Muscle of leg (tissue), 11 donors: ENCODE results near the gene CNMD. TPM values are rescaled to one million over a fixed set of nuclear protein-coding genes. Genes with fewer than 3 reads are reported as not detected.

Experiments used
- DNase-seq: peaks from one replicate; pipeline ENCODE4 v3.0.0; 2013
- H3K27ac ChIP-seq: one replicate; pipeline ENCODE4 v1.5.1; 2013; ENCODE audit warnings: mild to moderate bottlenecking, low read length, control low read depth
- H3K27me3 ChIP-seq: one replicate; pipeline ENCODE4 v1.6.1; 2013; ENCODE audit warnings: low read length; ENCODE audit not compliant: control insufficient read depth, insufficient read depth
- H3K36me3 ChIP-seq: one replicate; pipeline ENCODE4 v1.6.1; 2013; ENCODE audit warnings: low read length; ENCODE audit not compliant: control insufficient read depth, insufficient read depth
- H3K4me1 ChIP-seq: one replicate; pipeline ENCODE4 v1.6.1; 2013; ENCODE audit warnings: low read length; ENCODE audit not compliant: control insufficient read depth, insufficient read depth
- H3K4me3 ChIP-seq: one replicate; pipeline ENCODE4 v1.5.1; 2013; ENCODE audit warnings: low read length, control low read depth
- H3K9me3 ChIP-seq: replicated peaks from 2 replicates; pipeline ENCODE4 v1.6.1; 2013; ENCODE audit warnings: low read depth, low read length; ENCODE audit not compliant: control insufficient read depth
- WGBS: methylation state at CpG from one replicate; pipeline ENCODE4 v1.1.5; 2013; ENCODE audit warnings: missing lambda C conversion rate; ENCODE audit not compliant: insufficient coverage; 5-methylcytosine and 5-hydroxymethylcytosine counted together
- polyA plus RNA-seq, 8 donors: library from polyadenylated mRNA; unstranded; fragments of 120-200 nt; gene quantifications; one replicate each; pipeline versions ENCODE4 v1.2.1 to v1.2.3, GENCODE V29; 2013; ENCODE audit warnings: inconsistent platforms in 1 of 8, low replicate concordance in 1 of 8; ENCODE audit not compliant: insufficient read length in 8 of 8, insufficient read depth in 1 of 8
- total RNA-seq: library from RNA; stranded (reverse); fragments of 120-200 nt; gene quantifications from one replicate; pipeline ENCODE4 v1.2.4, GENCODE V29; 2013

The CNMD gene
- total and polyA plus RNA-seq, 9 donors = 0.36 to 1.1 (median 0.63) TPM

DNA sequence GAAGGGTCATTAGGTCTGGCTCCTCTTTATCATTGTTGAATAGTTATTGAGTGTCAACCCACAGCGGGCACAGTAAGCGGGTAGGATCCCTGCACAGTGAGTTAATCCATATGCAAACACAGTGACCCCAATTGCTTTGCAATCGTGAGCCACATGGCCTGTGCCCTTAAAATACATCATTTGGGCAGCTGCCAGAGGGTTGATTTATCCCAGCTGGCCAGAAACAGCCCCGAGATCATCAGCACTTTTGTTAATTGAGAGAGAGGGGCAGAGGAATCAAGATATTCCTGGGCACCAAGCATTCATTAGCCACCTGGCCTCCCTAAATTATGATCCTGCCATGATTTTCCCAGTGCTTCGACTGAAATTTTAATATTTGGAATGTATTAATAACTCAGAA, 9.8 kb upstream of the CNMD start:
- H3K4me1 ChIP-seq = no peaks in the 10 kb centered on the region
- no peaks in the 10 kb centered on the region for H3K27me3 ChIP-seq
- H3K36me3 ChIP-seq = no peaks in the 10 kb centered on the region
- H3K9me3 ChIP-seq = no peaks in the 10 kb centered on the region
- no peak for DNase-seq
- H3K27ac ChIP-seq = no peak overlapping the region
- WGBS = 28% methylated on average over 3 of the region's 5 CpGs
- no peak overlapping the region for H3K4me3 ChIP-seq

- no peaks in the 10 kb centered on the region for H3K4me1 ChIP-seq
- DNase-seq = no peak
- 83% methylated on average over 1 of the region's 3 CpGs for WGBS
- H3K4me3 ChIP-seq = no peak overlapping the region
- no peak overlapping the region for H3K27ac ChIP-seq
- no peaks in the 10 kb centered on the region for H3K9me3 ChIP-seq
- peaks cover 2% of the 10 kb centered on the region for H3K27me3 ChIP-seq
- H3K36me3 ChIP-seq = no peaks in the 10 kb centered on the region
Observed at GRCh38 chr13:52746141-52746540, 6.5 kb upstream of the CNMD start.

- Histone ChIP-seq H3K4me1 (no peaks in the 10 kb centered on the region), H3K4me3 (no peak overlapping the region), H3K36me3 (no peaks in the 10 kb centered on the region), H3K27ac (no peak overlapping the region), H3K27me3 (peaks cover 12% of the 10 kb centered on the region), H3K9me3 (no peaks in the 10 kb centered on the region)
- DNase-seq = peak; percentile 54
- WGBS = 45% methylated on average over 5 of the region's 6 CpGs
Observed at GRCh38 chr13:52744842-52745375, 5.3 kb upstream of the CNMD start.

- Histone ChIP-seq H3K4me3 (no peak overlapping the region), H3K9me3 (no peaks in the 10 kb centered on the region), H3K27me3 (peaks cover 21% of the 10 kb centered on the region), H3K27ac (no peak overlapping the region), H3K36me3 (no peaks in the 10 kb centered on the region), H3K4me1 (peaks cover 5% of the 10 kb centered on the region)
- DNase-seq = no peak
- WGBS = 90% methylated on average over 2 of the region's 3 CpGs
Observed at GRCh38 chr13:52743988-52744387, 4.4 kb upstream of the CNMD start.

- no peaks in the 10 kb centered on the region for H3K36me3 ChIP-seq
Observed at GRCh38 chr13:52743569-52743968, 3.9 kb upstream of the CNMD start.

GRCh38 chr13:52738719-52739467, 727 bp downstream of the CNMD start:
- no peaks in the 10 kb centered on the region for H3K36me3 ChIP-seq
- peaks cover 27% of the 10 kb centered on the region for H3K27me3 ChIP-seq
- H3K27ac ChIP-seq = no peak overlapping the region
- WGBS = 3% methylated on average over 70 of the region's 75 CpGs
- H3K4me3 ChIP-seq = peak overlapping the region; percentile 34
- DNase-seq = peak; percentile 43
- H3K4me1 ChIP-seq = peaks cover 7% of the 10 kb centered on the region
- no peaks in the 10 kb centered on the region for H3K9me3 ChIP-seq

More at GRCh38 chr13:52743569-52743968, 3.9 kb upstream of the CNMD start:
- peaks cover 25% of the 10 kb centered on the region for H3K27me3 ChIP-seq
- no peak for DNase-seq
- peaks cover 6% of the 10 kb centered on the region for H3K4me1 ChIP-seq
- H3K4me3 ChIP-seq = no peak overlapping the region
- H3K9me3 ChIP-seq = no peaks in the 10 kb centered on the region
- H3K27ac ChIP-seq = no peak overlapping the region
- 88% methylated on average over 1 of the region's 1 CpG for WGBS

DNA sequence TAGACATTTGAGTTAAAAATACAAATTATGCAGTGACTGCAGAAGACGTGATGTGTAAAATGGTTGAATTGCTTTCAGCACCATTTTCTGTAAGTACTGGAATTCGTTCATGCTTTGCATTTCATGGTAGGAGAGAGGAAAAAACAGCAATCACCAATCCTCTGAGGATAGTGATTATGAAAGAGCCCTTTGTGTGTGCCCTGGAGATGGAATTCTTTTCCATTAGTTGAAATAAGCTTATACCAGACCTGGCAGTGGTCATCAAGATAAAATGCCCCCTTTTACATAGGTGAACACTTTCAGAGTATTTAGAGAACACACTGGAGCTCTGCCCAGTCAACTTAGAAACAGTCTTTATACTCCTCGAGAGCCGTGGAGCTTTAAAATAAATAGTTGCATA, 1.7 kb downstream of the CNMD start:
- WGBS = no CpG with 5 or more reads among the region's 4 CpGs
- no peak overlapping the region for H3K4me3 ChIP-seq
- DNase-seq = no peak
- H3K9me3 ChIP-seq = no peaks in the 10 kb centered on the region
- H3K27ac ChIP-seq = no peak overlapping the region
- no peaks in the 10 kb centered on the region for H3K36me3 ChIP-seq
- peaks cover 7% of the 10 kb centered on the region for H3K4me1 ChIP-seq
- peaks cover 27% of the 10 kb centered on the region for H3K27me3 ChIP-seq

GRCh38 chr13:52737451-52737850, 2.2 kb downstream of the CNMD start:
- Histone ChIP-seq H3K36me3 (no peaks in the 10 kb centered on the region), H3K4me1 (peaks cover 7% of the 10 kb centered on the region), H3K9me3 (no peaks in the 10 kb centered on the region), H3K27ac (no peak overlapping the region), H3K27me3 (peaks cover 27% of the 10 kb centered on the region), H3K4me3 (no peak overlapping the region)
- no peak for DNase-seq

- Histone ChIP-seq H3K27ac (no peak overlapping the region), H3K4me1 (peaks cover 7% of the 10 kb centered on the region), H3K36me3 (no peaks in the 10 kb centered on the region), H3K27me3 (peaks cover 27% of the 10 kb centered on the region), H3K9me3 (no peaks in the 10 kb centered on the region), H3K4me3 (no peak overlapping the region)
- WGBS = 80% methylated on average over 1 of the region's 2 CpGs
- DNase-seq = no peak
Observed at GRCh38 chr13:52736891-52737290, 2.7 kb downstream of the CNMD start.

GRCh38 chr13:52734075-52734623, 5.5 kb downstream of the CNMD start:
- Histone ChIP-seq H3K9me3 (no peaks in the 10 kb centered on the region), H3K4me1 (peaks cover 4% of the 10 kb centered on the region), H3K36me3 (no peaks in the 10 kb centered on the region), H3K4me3 (no peak overlapping the region), H3K27me3 (peaks cover 7% of the 10 kb centered on the region), H3K27ac (no peak overlapping the region)
- DNase-seq = no peak
- 100% methylated on average over 1 of the region's 4 CpGs for WGBS
